Measurements from ENCODE around the gene FAM184B.
"Not testable (repeated sequence)": the region's sequence is repeated elsewhere in the genome, so short reads cannot be mapped to it uniquely, and the experiment has no call there.

DNA sequence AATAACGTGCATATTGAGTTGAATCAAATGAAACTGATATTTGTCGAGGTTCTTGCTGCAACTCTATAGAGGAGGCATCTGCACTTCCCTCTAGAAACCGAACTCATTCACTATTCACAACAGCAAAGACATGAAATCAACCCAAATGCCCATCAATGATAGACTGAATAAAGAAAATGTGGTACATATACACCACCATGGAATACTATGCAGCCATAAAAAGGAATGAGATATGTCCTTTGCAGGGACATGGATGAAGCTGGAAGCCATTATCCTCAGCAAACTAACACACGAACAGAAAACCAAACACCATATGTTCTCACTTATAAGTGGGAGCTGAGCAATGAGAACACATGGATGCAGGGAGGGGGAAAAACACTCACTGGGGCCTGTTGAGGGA, 96.8 kb downstream of the FAM184B start:
- TF ChIP-seq EZH2 (IDR thresholded peaks at IDR 0.05; ENCODE audit: low read depth, unreplicated experiment); CREB1 (CRISPR knock-in tag; IDR thresholded peaks at IDR 0.05; ENCODE audit: low read depth); POLR2AphosphoS5 (IDR thresholded peaks at IDR 0.05; ENCODE audit: low read depth); JUNB (IDR thresholded peaks at IDR 0.05; ENCODE audit: unreplicated experiment): not testable (repeated sequence)
- TF ChIP-seq, protein P1, sequence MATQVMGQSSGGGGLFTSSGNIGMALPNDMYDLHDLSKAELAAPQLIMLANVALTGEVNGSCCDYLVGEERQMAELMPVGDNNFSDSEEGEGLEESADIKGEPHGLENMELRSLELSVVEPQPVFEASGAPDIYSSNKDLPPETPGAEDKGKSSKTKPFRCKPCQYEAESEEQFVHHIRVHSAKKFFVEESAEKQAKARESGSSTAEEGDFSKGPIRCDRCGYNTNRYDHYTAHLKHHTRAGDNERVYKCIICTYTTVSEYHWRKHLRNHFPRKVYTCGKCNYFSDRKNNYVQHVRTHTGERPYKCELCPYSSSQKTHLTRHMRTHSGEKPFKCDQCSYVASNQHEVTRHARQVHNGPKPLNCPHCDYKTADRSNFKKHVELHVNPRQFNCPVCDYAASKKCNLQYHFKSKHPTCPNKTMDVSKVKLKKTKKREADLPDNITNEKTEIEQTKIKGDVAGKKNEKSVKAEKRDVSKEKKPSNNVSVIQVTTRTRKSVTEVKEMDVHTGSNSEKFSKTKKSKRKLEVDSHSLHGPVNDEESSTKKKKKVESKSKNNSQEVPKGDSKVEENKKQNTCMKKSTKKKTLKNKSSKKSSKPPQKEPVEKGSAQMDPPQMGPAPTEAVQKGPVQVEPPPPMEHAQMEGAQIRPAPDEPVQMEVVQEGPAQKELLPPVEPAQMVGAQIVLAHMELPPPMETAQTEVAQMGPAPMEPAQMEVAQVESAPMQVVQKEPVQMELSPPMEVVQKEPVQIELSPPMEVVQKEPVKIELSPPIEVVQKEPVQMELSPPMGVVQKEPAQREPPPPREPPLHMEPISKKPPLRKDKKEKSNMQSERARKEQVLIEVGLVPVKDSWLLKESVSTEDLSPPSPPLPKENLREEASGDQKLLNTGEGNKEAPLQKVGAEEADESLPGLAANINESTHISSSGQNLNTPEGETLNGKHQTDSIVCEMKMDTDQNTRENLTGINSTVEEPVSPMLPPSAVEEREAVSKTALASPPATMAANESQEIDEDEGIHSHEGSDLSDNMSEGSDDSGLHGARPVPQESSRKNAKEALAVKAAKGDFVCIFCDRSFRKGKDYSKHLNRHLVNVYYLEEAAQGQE (IDR thresholded peaks at IDR 0.05; ENCODE audit: unreplicated experiment), result not testable (repeated sequence)
- TF ChIP-seq, protein P2, sequence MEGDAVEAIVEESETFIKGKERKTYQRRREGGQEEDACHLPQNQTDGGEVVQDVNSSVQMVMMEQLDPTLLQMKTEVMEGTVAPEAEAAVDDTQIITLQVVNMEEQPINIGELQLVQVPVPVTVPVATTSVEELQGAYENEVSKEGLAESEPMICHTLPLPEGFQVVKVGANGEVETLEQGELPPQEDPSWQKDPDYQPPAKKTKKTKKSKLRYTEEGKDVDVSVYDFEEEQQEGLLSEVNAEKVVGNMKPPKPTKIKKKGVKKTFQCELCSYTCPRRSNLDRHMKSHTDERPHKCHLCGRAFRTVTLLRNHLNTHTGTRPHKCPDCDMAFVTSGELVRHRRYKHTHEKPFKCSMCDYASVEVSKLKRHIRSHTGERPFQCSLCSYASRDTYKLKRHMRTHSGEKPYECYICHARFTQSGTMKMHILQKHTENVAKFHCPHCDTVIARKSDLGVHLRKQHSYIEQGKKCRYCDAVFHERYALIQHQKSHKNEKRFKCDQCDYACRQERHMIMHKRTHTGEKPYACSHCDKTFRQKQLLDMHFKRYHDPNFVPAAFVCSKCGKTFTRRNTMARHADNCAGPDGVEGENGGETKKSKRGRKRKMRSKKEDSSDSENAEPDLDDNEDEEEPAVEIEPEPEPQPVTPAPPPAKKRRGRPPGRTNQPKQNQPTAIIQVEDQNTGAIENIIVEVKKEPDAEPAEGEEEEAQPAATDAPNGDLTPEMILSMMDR (conservative IDR thresholded peaks at IDR 0.05; ENCODE audit: low read depth in 2 of 2), result not testable (repeated sequence)
- TF ChIP-seq, protein P3, sequence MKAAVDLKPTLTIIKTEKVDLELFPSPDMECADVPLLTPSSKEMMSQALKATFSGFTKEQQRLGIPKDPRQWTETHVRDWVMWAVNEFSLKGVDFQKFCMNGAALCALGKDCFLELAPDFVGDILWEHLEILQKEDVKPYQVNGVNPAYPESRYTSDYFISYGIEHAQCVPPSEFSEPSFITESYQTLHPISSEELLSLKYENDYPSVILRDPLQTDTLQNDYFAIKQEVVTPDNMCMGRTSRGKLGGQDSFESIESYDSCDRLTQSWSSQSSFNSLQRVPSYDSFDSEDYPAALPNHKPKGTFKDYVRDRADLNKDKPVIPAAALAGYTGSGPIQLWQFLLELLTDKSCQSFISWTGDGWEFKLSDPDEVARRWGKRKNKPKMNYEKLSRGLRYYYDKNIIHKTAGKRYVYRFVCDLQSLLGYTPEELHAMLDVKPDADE (IDR thresholded peaks at IDR 0.05), result not testable (repeated sequence)

All from GM23338 (cell line).